HG03354 (cell line): ENCODE data around the gene FRG1.
"Not testable (repeated sequence)": the region's sequence is repeated elsewhere in the genome, so short reads cannot be mapped to it uniquely, and the experiment has no call there.

Experiments used
- ATAC-seq: cut with Tn5 transposase; IDR thresholded peaks from one replicate; pipeline ENCODE4 v1.9.1; 2021; ENCODE audit warnings: mild to moderate bottlenecking; ENCODE audit not compliant: unreplicated experiment, poor library complexity, severe bottlenecking

The FRG1 gene

GRCh38 chr4:189983916-189984526 is 43.3 kb downstream of the FRG1 start:
- not testable (repeated sequence) for ATAC-seq

- not testable (repeated sequence) for ATAC-seq
Measured at GRCh38 chr4:189984661-189985060, 44.0 kb downstream of the FRG1 start.

- not testable (repeated sequence) for ATAC-seq
Measured at GRCh38 chr4:189985651-189986243, 45.1 kb downstream of the FRG1 start.

GRCh38 chr4:189988877-189989431 is 48.3 kb downstream of the FRG1 start:
- ATAC-seq: no peak

- ATAC-seq: not testable (repeated sequence)
Measured at GRCh38 chr4:189989941-189990340, 49.3 kb downstream of the FRG1 start.
